ENCODE measurements around the gene IQCF5.
"Not testable (repeated sequence)": the region's sequence is repeated elsewhere in the genome, so short reads cannot be mapped to it uniquely, and the experiment has no call there.

The IQCF5 gene

DNA sequence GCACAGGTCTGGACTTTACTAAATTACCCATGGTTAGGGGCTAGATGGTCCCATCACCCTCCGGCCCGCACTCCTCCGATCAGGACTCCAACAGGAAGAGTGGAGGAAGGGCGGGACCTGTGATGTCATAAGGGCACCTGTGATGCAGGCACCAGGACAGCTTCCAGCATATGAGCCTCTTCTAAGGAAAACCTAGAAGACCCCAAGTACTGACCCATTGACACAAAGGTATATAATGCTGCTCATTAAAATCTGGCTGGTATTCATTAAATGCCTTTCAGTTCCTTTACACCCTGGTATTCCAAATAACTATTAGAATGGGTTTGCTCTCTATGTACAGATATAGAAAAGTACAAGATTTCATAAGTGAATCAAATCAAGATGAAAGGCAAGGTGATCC is at the start of gene IQCF5:
Gene IQCF5, minus strand, starts transcription at position 101 of the 400 bp plus-strand sequence. Its CDS starts 70 bp downstream, at position 31.
- no peak for DNase-seq (ENCODE audit: low spot score)

DNA sequence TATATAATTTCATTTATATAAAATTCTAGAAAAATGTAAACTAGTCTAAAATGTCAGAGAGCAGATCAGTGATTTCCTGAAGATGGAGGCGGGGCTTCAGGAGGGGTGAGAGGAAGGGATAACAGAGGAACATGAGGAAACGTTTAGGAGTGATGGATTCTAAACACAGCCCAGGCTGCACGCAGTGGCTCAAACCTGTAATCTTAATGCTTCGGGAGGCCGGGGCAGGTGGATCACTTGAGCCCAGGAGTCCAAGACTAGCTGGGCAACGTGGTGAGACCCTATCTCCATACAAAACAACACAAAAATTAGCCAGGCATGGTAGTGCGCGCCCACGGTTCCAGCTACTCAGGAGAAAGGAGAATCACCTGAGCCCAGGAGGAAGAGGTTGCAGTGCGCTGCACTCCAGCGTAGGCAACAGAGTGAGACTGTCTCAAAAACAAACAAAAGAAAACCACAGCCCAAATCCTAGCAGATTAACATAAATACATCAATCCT is 45.7 kb upstream of the IQCF5 start:
- no peak for DNase-seq (ENCODE audit: low spot score)

DNA sequence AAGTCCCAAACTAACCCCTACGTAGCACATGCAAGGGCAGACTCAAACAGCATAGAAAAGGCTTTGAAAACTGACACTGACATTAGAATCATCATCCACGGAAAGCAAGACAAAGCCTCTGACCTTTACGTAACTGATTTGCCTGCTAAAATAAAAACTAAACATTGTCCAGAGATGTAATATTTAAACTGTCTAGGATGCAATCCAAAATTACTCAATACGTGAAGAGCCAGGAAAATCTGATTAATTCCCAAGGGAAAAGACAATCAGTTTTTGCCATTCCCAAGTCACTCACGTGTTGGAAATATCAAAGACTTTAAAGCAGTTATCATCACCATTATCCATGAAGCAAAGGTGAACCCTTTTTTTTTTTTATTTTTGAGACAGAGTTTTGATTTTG is 41.0 kb upstream of the IQCF5 start:
- DNase-seq (ENCODE audit: low spot score): no peak

DNA sequence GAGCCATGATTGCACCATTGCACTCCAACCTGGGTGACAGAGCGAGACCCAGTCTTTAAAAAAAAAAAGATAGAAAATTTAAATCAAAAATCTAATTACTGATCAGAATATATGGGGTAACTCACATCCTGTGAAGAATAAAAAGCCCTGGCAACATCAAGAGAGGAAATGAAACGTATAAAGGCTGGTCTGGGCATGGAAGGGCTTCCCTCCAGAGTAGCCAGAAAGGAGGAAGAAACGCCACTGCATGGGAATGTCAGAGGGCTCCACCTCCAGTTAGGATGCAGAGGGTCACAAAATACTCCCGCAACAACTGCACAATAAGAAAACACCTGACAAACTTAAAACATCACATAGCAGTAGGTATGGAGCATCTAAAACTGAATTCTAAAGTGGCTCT is 32.6 kb upstream of the IQCF5 start:
- DNase-seq (ENCODE audit: low spot score): no peak

DNA sequence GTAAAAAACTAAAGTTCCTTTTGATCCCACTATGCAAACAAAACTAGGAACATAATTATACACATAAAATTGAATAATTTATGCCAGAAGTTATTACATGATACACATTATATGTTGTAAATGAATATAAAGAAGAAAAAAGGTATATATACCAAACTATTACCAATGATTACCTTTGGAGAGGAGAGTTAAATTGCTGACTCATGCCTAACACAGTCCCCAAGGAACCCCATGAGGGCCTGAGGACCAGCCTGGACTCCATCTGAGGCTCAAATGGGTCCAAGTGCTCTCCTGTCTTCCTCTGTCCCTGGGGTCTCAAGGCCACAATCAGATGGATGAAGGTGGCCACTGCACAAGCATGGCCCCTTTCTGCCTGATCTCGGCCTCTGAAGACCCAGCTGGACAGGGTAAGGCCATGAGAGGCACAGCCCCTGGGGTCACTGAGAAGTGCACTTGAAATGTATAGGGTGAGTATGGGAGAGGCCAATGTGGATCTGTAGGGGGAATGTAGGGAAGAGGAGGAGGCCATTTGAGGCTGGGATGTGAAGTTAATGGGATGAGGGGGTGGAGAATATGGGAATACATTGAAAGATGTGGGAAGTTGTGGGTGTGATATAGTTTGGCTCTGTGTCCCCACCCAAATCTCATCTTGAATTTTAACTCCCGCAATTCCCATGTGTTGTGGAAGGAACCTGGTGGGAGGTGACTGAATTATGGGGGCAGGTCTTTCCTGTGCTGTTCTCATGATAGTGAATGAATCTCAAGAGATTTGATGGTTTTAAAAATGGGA is 28.8 kb upstream of the IQCF5 start:
- no peak for DNase-seq (ENCODE audit: low spot score)

DNA sequence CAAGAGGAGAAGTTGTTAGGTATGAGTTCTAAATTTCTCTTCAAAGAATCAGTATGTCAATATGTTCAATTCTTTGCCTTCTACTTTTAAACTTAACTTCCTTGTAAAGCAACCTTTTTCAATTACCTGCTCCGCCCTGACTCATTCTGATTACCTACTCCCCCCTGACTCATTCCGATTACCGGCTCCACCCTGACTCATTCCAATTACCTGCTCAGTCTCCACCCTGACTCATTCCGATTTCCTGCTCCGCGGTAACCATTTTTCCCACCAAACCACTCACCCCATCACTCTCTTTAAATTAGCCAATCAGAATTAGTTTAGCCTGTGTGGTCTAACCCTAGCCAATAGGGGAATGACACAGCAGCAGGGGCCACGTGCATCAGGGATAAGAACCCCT is 27.0 kb upstream of the IQCF5 start:
- not testable (repeated sequence) for DNase-seq (ENCODE audit: low spot score)

DNA sequence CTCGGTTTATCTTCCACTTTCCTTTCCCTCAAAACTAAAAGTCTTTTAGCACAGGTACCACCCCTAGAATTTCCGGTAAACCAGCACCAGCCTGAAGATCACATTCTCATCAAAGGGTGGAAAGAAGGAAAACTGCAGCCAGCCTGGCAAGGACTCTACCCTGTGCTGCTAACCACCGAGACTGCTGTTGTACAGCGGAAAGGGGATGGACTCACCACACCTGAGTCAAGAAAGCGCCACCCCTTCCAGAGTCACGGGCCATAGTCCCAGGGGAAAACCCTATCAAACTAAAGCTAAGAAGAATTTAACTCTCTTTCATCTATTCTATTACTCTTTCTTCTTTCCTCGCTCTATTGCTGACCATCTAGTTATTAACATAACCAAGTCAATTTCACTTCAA is 24.6 kb upstream of the IQCF5 start:
- DNase-seq (ENCODE audit: low spot score): not testable (repeated sequence)

DNA sequence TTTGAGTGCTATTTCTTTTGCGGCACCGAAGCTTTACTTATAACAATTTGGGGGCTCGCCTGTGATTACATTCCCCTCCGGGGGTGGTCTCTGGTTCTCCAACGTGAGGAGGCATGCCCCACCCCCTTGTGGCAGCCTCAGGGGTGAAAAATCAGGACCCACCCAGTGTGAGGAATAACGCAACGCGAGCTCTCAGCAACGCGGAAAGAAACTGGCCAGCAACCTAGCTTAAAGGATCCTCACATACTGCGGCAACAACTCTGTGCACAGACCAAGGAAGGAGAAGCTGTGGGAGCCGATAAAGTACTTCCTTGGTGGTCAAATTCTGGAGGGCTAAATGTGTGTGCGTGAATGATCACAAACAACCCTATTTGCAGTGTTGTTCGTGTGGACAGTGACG is 22.0 kb upstream of the IQCF5 start:
- no peak for DNase-seq (ENCODE audit: low spot score)

DNA sequence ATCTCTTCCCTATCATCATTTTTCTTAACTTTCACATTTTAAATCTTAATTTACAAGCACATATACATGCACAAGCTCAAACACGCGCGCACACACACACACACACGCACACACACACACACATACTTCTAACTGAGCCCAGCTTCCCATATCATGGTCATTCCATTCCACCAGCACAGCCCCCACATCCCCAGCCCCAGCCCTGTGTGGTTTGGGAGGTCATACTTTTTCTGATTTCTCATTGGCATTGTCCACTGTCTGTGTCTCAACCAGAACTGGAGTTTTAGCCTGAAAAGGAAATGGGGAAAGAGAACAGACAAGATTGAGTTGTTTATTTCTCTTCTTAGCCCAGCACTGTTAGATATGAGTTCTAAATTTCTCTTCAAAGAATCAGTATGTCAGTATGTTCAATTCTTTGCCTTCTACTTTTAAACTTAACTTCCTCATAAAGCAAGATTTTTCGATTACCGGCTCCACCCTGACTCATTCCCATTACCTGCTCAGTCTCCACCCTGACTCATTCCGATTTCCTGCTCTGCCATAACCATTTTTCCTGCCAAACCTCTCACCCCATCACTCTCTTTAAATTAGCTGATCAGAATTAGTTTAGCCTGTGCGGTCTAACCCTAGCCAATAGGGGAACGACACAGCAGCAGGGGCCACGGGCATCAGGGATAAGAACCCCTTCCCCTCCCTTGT is 21.4 kb upstream of the IQCF5 start:
- no peak for DNase-seq (ENCODE audit: low spot score)

DNA sequence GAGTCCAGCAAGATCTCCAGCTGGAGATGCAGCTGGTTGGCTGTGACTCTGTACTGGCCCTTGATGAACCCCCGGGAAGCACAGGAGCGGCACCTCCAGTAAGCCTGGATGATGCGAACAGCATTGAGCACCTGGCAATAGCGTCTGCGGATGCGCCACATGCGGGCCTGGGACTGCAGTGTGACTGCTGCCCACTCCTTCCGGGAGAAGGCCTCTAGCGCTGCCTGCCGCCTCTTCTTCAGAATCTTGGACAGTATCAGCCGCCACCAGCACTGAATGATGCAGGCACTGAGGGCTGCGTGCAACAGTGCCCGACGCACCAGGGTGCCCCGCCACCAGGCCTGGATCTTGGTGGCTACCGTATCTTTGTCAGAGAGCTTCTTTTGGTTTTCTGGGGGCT is 19.5 kb upstream of the IQCF5 start:
- no peak for DNase-seq (ENCODE audit: low spot score)

DNA sequence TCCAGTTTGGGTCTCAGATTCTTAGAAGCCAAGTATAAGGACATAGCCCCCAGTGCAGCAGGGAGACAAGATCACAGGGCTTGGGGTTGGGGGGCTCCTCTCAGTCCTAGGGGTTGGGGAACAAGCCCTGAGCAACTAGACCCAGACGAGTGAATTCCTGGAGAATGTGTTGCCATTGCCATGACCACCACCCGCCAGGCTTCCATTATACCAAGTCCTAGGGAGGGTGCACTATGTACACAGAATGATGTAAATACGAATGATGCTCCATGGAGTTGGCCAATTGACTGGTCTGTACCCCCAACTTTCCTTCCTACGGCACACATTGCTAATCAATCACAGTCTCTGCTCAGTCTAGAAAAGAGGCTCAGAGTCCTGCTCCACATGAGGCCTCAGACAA is 19.0 kb upstream of the IQCF5 start:
- DNase-seq (ENCODE audit: low spot score): no peak

DNA sequence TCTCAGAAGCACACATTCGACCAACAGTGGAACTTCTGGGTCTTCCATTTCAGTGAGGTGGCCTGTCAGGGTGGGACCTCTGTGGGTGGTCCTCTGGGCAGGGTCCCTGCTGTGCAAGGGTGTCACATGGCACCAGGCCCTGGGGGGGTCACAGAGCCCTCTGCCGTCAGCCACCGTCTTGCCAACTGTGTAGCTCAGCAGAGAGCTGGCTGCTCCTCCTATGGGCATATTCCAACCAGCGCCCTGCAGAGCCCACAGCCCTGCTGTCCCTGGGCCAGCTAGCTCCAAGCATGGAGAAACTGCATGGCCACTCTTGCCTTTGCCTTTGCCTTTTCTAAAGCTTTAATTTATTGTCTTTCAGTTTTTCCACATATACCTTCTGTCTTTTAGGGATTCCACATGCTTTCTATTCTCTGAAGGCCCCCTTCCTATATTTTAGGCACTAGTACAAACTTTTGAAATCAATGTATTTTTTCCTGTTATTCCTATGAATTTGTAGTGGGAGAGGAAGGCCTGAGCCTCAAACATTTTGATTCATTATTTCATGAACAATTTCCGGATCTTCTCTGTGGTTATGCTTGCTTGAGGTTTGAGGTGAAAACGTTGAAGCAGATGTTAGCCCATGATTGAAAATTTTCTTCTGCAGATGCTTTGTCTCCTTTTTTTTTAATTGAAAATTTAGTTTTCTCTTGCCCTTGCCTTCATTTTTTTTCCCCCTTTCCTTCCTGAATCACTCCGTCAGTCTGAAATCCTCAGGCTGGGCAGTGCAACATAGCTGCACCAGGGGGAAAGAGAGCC is 16.0 kb upstream of the IQCF5 start:
- no peak for DNase-seq (ENCODE audit: low spot score)

DNA sequence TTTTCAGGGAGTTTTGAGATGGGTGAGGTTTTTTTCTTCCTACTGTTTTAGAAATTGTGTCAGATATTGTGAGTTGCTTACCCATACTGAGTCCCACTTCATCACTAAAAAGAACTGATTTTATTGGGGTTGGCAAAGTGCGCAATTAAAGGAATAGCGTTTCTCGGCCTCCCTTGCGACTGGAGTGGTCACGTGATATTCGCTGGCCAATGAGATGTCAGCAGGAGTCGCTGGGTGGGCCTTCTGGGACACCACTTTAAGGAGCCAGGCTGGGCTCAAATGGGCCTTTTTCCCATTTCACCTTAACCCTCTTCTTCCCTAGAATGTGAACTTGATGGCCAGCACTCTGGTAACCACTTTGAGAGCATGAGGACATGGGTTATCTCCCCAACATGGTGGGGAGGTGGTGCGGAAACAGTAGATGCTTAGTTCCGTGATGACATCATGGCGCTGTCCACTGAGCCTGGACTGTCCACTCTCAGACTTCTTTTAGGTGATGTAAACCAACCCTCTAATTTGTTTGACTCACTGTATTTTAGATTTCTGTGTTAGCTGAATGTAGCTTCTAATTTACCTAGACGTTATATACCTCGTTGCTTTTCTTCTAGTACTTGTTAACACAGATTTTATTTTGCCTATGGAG is 13.2 kb upstream of the IQCF5 start:
- no peak for DNase-seq (ENCODE audit: low spot score)

DNA sequence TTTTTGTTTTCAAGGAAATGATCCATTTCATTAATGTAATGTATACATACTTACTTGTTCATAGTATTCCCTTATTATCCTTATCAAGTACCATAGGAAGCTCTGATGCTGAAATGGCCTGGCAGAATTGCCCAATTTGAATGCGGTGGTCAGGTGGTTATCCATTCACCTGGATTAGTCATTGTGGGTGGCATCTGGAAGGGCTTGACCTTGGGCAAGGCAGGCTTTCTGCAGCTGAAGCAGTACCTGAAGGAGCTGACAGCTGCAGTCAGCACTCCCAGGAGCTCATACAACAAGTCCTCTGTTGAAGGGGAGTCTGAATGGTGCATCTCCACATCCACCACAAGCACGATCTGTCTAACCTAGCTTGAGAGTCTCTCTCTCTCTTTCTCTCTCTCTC is 12.2 kb upstream of the IQCF5 start:
- no peak for DNase-seq (ENCODE audit: low spot score)

DNA sequence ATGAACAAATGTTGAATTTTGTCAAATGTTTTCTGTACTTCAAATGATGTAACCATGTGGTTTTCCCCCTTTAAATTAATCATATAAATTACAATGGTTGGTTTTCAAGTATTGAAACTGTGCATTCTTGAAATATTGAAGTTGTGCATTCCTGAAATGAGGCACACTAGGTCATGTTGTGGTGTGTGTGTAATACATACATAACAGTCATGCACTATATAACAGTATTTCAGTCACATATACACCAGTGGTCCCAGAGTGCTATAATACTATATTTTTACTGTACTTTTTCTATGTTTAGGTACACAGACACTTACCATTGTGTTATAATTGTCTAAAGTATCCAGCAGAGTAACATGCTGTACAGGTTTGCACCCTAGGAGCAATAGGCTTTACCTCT is 11.0 kb upstream of the IQCF5 start:
- no peak for DNase-seq (ENCODE audit: low spot score)

DNA sequence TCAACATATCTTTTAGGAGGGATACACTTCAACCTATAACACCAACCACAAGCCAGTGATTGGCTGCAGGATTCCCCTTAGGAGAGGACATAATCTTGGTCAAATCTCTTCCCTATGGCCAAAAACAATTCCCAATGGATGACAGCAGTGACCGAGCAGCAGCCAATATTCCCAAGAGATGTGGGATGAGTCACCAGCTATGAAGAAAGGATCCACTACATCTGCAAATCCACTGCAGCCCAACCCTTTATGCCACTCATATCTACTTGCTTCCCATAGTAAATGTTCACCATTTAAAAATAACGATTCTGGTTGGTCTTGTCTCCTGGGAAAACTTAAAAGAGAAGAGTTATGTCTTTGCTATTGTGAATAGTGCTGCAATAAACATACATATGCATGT is 4.5 kb upstream of the IQCF5 start:
- DNase-seq (ENCODE audit: low spot score): no peak

DNA sequence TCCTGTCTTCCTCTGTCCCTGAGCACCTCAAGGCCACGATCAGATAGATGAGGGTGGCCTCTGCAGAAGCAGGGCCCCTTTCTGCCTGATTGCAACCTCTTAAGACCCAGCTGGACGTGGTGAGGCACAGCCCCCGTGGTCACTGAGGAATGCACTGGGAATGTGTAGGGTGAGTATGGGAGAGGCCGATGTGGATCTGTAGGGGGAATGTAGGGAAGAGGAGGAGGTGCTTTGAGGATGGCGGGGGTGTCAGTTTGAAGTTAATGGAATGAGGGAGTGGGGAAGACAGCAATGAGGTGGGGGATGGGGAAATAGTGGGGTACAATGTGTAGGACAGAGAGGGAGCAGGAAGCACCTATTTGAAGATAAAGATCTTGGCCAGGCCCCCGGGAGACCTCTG is 785 bp upstream of the IQCF5 start:
- DNase-seq (ENCODE audit: low spot score): no peak

DNA sequence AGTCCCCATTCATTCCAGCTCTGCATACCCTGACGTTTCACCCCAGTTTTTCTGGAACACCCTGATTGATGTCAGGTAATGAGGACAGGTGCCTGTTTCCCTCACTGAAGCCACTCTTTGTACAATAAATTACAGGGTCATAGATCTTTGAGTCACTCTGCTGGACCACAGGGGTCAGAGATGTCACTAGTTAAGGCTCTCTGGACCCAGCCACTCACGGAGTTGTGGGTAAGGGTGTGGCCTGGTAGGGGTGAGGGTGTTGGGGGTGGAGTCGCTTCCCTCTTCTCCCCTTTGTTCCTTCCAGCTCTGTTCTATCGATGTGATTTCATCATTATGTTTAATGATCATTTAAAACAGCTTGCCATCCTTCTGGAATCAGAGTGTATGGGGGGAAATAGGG is 512 bp downstream of the IQCF5 start:
- no peak for DNase-seq (ENCODE audit: low spot score)

DNA sequence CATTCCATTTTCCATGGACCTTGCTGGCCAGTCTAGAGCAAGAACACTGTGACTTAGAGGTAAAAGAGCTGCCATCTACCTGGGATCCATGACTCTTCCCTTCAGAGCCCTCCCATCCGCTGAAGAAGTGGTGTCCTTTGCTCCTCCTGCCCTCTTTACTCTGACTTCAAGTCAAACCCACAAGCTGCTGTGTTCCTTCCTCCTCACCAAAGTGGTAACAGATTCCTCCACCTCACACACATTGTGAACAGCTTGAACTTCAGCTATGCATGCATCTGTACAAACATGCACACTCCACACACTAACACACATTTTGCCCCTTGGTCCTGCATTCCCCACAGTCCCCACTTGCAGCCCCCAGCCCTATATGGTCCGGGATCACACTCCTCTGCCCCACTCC is 990 bp downstream of the IQCF5 start:
- no peak for DNase-seq (ENCODE audit: low spot score)

DNA sequence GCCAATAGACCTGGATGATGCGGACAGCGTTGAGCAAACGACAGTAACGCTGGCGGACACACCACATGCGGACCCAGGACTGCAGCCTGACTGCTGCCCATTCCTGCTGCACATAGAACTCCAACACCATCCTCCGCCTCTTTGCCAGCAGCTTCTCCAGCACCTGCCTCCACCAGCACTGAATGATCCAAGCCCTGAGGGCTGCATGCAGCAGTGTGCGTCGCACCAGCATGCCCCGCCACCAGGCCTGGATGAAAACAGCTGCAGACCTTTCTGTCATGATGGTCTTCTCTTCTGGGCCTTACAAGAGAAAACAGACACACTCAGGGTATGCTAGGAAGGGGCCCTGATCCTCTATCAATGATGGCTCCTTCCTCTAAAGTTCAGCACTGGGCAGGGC is 1.5 kb downstream of the IQCF5 start:
- DNase-seq (ENCODE audit: low spot score): no peak

DNA sequence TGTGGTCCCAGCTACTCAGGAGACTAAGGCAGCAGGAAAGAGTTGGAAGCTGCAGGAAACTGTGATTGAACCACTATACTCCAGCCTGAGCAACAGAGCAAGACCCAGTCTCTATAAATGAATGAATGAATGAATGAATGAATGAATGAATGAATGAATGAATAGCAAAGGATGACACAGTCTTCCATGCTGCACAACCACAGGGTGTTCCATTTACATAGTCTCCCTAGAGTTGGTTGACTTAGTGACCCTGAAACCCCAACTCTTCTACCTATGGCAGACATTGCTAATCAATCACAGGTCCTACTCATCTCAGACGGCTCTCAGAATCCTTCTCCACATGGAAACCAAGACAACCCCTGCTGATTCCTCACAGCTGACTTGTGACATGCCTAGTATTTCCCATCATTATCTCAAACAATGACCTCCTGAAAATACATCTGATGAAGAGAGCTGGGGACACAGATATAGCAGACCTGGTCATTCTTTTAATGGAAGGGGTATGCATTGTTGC is 2.1 kb downstream of the IQCF5 start:
- DNase-seq (ENCODE audit: low spot score): no peak

DNA sequence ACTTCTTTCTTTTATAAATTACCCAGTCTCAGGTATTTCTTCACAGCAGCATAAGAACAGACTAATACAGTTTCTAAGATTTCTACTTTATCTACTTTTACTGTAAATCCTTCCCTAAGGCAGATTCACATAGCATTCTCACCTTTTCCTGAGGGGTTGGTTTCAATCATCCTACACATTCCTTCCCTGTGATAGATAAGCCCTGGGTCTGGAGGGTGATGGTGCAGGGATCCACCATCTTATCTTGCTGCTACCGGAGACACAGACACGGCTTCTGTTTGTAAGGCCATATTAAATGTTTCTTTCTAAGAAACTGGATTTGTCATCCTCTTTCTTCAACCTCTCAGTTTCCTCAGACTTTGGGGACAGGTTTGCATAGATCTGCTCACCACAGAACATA is 6.1 kb downstream of the IQCF5 start:
- no peak for DNase-seq (ENCODE audit: low spot score)
